HG03045 (cell line): ENCODE measurements around the gene MAPKAPK3.
"Not testable (repeated sequence)": the region's sequence is repeated elsewhere in the genome, so short reads cannot be mapped to it uniquely, and the experiment has no call there.

Experiments used
- ATAC-seq: cut with Tn5 transposase; IDR thresholded peaks from one replicate; pipeline ENCODE4 v1.9.1; 2021; ENCODE audit warnings: mild to moderate bottlenecking, moderate library complexity; ENCODE audit not compliant: unreplicated experiment

The MAPKAPK3 gene

DNA sequence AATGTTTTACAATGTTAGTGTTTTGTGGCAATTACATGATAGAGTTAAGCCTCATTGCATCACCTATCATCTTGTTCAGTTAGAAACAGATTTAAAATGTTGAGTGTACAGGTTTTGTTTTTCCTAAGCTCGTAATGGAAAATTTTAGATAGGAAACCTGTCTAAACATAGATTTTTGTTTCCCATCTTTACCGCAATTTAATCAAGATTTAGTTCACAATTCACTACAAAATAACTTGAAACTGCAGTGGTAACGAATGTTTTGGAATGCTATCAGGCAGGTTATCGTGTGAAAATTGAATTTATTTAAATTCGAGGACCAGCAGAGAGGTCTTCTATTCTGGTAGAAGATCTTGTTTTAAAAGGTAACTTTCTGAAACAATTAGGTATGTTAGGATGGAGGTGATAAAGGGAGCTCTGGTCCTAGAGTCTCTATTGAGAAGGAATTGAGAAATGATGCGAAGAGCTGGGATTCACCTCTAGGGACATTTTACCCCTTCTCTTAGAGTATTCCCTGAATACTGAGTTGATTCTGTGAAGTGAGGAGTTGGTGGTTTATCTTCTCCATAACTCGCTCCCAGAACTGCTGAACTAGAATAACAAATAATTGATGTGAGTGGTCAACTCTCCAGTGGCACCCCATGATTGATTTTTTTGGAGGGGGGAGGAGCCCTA, 59.2 kb downstream of the MAPKAPK3 start:
- no peak for ATAC-seq

DNA sequence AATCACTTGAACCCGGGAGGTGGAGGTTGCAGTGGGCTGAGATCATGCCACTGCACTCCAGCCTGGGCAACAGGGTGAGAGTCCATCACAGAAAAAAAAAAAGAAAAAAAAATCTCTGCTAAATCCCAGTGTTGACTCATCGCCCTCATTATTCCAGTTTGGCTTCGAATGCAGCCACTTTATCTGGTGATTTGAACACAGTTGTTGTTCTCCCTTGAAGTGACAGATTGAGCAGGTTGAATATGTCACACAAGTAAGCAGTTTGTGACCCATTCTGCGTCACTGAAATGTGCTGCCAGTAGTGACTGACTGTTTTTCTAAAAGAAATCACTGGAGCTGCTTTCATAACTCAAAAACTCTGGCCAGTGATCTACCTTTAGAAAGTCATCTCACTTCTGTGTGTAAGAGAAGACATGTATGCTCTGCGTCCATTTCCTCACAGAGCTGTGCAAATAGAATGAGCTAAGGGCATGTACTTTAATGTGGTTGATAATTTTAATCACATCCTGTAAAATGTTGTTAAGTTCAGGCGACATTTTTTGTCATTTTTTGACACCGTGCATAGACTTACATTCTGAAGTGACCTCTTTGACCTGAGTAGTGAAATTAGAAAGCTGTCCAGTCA, 70.3 kb downstream of the MAPKAPK3 start:
- no peak for ATAC-seq

DNA sequence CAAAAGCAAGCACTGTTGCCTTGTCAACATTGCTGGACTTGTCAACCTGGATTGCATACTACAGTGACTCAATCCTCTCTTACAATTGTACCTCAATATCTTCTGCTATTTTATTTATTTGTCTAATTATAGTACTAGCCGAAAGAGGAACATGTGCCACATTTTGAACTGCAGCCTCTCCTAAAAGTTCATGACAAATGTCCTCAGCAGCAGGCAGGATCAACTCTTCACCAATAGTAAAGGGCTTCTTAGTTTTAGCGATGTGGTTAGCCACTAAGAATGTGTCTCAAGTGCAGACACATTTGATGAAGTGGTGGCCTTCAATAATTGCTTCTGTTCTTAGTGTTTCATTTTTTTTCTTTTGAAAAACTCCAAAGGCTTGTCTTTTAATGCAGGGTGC, 71.0 kb downstream of the MAPKAPK3 start:
- no peak for ATAC-seq

- ATAC-seq, result not testable (repeated sequence)
Observed at GRCh38 chr3:50688602-50689001, 71.7 kb downstream of the MAPKAPK3 start.

DNA sequence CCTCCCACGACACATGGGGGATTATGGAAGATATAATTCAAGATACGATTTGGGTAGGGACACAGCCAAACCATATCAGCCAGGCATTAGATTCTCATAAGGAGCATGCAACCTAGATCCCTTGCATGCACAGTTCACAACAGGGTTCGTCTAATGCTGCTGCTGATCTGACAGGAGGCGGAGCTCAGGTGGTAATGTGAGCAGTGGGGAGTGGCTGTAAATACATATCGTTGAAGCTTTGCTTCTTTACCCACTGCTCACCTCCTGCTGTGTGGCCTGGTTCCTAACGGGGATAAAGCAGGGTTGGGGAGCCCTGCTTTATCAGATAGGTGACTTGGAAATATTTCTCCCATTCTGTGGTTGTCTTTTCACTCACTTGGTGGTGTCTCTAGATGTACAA, 72.6 kb downstream of the MAPKAPK3 start:
- ATAC-seq, result no peak

DNA sequence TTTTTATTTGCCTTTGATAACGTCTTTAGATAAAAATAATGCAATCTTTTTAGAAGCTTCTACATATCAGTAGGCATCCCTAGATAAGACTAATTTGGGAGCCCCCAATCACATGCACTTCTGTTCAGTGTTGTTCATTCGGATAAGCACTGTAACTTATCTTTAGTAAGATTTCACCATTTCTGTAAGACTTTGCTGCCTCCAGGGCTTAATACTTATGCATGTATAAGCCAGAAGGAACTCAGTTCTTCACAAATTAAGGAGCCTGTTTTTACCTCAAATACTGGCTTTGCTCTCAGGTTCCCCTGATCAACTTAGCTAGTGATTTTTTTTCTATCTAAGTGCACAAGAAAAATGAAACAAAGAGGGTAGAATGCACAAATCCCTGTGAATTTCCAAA, 78.1 kb downstream of the MAPKAPK3 start:
- ATAC-seq, result no peak

DNA sequence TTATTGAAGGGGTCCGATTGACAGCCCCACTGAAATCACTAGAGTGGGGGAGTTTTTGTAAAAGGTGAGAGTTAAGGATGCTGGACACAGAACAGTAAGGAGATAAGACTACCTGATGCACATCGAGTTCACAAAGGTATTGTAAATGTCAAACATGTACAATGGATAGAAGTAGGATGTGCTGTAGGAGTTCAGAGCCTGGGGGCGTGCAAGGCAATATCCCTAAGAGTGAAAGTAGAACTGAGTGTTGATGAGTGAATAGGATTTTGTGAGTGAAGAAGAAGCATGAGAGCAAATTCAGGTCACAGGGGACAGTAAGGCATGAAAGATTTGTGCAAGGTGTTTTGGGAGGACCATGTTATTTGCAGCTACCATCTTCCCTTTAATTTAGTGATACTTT, 79.3 kb downstream of the MAPKAPK3 start:
- no peak for ATAC-seq

DNA sequence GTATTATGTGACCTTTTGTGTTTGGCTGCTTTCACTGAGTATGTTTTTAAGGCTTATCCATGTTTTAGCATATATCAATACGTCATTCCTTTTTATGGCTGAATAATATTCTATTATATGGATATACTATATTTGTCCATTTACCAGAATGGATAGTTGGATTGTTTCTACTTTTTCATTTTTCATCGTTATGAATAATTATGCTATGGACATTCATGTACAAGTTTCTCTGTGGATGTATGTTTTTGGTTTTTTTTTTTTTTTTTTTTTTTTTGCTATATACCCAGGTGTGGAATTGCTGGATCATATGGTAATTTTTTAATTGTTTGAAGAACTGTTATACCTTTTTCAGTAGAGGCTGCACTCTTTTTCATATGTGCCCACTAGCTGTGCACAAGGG, 81.3 kb downstream of the MAPKAPK3 start:
- no peak for ATAC-seq
